Measurements from ENCODE around the gene IFIT2.
"Not testable (repeated sequence)": the region's sequence is repeated elsewhere in the genome, so short reads cannot be mapped to it uniquely, and the experiment has no call there.

Gene IFIT2, protein sequence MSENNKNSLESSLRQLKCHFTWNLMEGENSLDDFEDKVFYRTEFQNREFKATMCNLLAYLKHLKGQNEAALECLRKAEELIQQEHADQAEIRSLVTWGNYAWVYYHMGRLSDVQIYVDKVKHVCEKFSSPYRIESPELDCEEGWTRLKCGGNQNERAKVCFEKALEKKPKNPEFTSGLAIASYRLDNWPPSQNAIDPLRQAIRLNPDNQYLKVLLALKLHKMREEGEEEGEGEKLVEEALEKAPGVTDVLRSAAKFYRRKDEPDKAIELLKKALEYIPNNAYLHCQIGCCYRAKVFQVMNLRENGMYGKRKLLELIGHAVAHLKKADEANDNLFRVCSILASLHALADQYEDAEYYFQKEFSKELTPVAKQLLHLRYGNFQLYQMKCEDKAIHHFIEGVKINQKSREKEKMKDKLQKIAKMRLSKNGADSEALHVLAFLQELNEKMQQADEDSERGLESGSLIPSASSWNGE

DNA sequence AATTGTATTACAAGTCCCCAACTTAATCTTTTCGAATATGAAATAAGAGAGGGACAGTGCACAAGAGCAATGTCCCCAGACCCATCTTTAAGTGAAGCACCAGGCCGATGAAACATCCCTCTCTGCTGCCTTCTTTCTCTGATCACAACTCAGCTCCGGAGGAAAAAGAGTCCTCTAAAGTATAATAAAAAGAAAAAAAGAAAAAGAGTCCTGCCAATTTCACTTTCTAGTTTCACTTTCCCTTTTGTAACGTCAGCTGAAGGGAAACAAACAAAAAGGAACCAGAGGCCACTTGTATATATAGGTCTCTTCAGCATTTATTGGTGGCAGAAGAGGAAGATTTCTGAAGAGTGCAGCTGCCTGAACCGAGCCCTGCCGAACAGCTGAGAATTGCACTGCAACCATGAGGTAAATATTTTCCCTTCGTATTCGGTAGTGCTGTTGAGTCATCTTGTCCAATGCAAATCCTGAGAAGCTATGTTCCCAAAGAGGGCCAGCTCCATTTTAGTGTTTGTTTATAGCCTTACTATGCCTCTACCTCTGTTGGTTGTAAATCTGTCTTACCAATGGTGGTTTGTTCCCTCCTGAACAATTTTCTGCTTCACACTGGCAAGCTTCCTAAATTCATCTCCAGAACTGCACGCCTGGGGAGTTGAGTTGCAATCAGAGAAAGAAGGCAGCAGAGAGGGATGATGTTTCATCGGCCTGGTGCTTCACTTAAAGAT lies at the start of gene IFIT2:
IFIT2 (plus strand) TSS at position 326 of the 725 bp plus-strand sequence; CDS start at position 404, 78 bp downstream.
- DNase-seq (ENCODE audit: low read depth): no peak

DNA sequence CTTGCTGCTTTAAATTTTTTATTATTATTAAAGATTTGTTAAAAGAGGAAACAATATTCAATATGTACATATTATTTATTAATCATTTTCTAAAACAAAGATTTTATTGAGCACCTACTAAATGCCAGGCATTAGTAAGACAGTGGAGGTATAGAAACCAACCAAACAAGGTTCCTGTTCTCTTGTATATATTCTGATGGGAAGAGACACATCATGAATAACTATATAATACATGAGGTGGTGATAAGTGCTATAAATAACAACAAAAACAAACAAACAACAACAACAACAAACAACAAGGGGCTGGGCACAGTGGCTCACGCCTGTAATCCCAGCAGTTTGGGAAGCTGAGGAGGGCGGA lies 49.6 kb upstream of the IFIT2 start:
- DNase-seq (ENCODE audit: low read depth): no peak

DNA sequence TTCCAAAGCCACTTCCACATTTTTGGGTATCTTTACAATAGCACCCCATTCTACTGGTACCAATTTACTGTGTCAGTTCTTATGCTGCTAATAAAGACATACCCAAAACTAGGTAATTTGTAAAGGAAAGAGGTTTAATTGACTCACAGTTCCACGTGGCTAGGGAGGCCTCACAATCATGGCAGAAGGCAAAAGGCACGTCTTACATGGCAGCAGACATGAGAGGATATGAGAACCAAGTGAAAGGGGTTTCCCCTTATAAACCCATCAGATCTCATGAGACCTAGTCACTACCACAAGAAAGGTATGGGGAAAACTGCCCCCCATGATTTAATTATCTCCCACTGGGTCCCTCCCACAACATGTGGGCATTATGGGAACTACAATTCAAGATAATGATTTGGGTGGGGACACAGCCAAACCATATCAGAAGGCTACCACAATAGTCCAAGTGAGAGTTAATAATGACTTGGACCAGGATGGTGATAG lies 46.7 kb upstream of the IFIT2 start:
- not testable (repeated sequence) for DNase-seq (ENCODE audit: low read depth)

DNA sequence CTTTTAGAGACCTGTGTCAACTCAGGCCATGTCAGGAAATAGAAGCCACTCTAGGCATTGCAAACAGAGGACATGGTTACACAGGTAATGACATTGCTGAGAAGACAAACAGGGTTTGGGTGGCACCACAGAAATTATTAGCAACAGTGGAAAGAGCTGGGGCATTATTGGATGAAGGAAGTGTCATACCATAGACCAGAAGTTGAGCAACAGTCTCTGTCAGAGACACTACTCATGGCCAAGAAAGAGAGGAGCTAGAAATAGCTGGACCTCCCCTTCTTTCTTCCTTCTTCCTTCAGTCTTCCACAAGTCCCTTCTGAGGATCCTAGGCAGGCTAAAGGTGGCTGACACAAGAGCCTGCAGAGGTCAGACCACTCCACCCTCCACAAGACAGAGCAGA lies 46.1 kb upstream of the IFIT2 start:
- no peak for DNase-seq (ENCODE audit: low read depth)

DNA sequence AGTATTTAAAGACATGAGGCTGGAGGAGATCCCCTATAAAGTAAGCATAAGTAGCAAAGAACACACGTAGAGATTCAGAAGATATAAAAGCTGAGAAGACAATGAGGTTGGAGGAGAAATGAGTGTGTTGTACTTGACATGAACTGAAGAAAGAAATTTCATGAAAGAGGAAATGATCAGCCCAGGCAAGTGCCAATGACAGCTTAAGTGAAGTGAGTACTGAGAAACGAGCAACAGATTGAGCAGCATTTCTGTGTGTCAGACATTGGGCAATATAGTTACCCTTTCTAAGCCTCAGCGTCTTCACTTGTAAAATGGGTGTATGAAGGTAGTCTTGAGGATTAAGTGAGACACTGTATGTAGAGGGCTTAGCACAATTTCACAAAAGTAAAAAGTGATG lies 45.5 kb upstream of the IFIT2 start:
- no peak for DNase-seq (ENCODE audit: low read depth)

DNA sequence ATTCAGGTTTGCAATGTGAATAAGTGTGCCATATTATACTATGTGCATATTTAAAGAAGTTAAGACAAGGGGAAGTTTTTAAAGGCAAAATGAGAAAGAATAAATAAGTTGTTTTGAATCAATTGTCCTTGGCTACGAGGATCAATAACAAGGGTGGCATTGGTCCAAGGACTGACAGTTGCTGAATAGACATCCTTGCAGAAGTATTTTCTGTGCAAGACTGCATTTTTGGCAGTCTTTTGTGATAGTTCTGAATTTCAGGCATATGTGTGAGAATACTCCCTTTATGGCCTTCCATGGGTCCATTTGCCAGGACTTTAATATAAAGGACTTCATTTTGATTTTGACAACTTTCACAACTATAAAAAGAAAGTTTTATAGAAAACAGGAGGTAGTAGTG lies 44.9 kb upstream of the IFIT2 start:
- DNase-seq (ENCODE audit: low read depth): no peak

DNA sequence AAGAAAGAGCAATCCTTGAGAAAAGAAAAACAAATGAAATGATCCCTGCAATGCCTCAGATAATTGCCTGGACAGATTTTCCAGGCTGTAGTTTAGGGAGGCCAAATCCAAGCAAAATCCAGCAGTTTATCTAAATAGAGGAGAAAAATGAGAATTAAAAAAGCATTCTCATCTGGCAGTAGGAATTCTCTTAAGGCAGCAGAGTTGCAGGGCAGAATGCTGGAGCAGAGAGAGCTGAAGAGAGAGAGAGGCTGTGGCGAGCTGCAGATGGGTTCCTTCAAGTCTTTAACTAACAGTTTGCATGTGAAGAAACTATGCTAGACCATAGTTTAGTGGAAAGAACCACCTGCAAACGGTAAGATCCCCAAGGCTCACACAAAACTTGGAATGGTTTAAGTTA lies 44.3 kb upstream of the IFIT2 start:
- no peak for DNase-seq (ENCODE audit: low read depth)

DNA sequence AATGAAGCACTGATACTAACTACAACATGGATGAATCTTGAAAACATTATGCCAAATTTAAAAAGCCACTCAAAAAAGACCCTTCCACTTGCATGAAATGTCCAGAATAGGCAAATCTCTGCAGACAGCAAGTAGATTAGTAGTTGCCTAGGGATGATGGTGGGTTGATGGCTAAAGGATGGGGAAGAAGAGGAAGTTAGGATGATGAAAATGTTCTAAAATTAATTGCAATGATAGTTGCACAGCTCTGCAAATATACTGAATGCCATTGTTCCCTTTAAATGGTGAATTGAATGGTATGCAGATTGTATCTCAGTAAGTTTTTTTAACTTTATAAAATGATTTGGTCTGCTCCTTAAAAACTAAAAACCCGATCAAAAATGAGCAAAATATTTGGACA lies 43.0 kb upstream of the IFIT2 start:
- DNase-seq (ENCODE audit: low read depth): no peak

DNA sequence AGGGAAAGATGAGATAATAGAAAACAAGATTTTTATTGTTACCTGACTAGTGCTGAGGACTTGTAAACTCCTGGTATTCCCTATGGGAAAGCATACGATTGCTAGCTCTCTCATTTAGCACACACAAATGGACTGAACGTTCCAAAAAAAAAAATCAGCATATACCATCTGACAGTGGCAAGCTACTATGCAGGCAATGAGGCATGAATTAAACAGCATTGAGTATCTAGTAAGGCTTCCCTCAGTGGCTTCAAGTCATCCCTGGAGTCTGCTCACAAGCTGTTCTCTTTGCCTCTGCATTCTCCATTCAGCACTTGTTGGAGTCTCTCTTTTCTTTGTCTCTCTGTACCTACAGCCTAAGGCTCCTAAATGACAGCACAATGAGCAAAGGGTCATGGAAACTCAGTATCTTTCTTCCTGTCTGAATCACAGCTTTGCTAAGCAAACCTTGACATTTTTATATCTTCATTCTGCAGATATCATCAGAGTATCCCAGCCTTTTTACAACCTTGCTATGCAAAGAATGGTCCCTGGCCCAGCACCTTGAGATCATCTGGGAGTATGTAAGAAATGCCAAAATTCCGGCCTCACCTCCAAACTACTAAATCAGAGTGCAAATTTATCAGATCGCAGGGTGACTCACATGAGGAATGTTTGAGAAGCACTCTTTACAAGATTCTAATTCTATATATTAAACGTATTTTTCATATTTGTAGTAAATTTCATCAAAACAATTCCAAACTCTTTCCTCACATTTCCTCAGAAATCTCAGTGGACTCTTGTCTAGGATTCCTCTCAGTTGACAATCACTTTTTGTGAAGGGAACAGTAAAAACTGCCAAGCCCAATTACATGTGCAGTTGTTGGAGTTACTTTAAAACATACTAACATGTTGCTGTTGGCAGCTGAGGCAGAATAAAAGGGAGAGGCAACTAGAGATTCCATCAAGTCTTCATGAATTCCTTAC lies 39.5 kb upstream of the IFIT2 start:
- no peak for DNase-seq (ENCODE audit: low read depth)

DNA sequence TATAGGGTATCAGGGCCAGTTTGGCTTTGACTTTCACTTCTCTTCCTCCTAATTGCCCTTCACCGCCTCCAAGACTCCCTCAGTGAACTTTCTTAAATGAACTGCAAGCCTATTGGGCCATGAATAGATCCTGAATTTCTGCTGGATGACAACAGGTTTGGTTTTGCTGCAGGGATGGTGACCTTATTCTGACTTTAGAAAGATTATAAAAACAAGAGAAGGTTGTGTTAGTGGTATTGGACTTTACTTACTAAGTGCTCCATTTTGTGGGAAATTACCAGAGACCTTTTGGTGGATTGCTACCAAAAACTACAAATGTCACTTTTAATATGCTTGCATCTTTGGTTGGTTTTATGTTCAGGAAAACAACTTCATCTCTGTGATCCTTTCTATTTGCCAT lies 38.8 kb upstream of the IFIT2 start:
- no peak for DNase-seq (ENCODE audit: low read depth)

DNA sequence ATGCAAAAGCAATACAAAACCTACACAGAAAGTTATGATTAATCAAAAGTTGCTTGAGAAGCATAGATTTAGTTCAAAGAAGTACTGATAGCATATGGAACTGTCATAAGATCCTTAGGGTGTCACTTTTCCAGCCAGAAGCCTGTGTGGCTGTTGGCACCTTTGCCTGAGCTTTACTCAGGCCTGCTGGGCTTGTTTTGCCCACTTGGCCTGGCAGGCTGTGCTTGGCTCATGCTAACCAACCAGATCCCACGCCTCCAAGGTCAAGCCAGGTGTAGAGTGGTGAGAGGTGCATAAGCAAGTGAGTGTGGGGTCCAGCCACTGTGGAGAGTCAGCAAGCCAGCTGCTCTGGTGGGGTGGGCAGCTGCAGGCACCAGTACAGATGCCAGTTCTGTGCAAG lies 38.3 kb upstream of the IFIT2 start:
- DNase-seq (ENCODE audit: low read depth): no peak

DNA sequence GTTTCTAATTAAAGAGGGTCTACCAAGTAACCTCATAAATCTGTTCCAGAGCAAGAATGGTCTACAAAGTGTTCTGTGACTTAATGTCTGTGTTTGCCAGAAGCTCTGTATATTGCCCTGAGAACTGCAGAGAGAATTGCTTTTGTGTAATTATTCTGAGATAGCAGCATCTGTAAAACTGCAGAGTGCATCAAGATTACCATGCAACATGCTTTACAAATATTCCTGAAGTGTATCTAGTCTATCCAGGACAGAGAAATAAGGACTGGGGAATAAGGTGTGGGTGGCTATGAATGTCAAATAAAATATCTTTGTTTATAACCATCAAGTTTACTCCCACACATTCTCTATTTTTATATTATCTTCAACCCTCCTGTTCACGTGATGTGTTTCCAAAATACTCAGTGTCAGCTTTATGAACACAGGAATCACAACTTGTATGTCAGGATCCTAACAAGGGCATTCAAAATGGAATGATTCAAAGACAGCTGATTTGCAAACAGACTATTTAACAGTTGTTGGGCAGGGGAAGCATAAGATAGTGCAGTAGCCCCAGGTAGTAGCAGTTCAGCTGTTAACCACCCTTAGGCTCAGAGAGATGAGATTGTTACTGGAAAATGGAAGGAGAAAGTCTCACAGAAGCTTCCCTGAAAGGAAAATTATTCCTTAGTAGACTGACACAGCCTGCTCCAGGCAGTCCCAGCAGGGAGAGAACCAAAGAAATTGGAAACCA lies 35.0 kb upstream of the IFIT2 start:
- no peak for DNase-seq (ENCODE audit: low read depth)

DNA sequence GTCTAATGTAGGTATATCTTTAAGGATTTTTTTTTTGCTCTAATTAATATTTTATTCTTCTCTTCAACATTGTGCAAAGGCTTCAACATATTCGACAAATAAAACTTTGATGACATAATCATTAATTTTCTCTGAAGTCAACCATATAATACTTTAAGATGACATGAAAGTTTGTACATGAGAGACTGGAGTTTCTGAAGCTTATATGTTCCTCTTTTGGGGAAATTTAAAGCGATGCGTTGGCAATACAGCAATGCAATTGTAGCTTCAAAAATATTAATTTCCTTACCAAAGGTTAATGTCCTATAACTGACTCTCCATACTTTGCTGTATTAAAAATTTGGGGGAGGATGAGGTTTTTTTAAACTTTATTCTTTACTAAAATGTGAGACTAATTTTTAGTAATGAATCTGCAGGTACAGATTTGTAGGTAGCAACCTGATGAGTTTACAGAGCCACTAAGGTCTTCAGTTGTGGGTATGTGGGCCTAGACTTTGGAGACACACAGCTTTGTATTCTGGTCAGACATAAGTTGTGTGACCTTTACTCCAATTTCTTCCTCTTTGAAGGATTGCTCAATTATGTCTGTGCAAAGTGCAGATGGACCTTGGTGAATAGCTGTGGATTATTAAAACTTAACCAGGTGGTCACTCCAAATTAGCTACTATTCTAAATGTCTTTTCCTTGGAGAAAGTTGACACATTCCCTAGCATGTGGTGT lies 32.3 kb upstream of the IFIT2 start:
- no peak for DNase-seq (ENCODE audit: low read depth)

DNA sequence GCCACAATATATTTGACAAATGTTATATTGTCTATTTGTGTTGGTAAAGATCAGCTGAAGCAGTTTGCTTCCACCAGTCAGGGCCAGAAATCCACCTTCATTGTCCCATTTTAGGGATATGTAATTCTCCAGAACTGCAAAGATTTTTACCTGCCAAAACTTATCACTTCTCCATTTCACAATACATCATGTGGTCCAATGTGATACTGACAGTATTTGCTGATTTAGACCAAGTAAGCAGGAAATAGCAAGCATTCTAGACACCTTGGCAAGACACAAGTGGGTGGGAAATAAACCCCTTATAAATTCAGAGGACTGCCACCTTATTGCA lies 31.7 kb upstream of the IFIT2 start:
- no peak for DNase-seq (ENCODE audit: low read depth)

DNA sequence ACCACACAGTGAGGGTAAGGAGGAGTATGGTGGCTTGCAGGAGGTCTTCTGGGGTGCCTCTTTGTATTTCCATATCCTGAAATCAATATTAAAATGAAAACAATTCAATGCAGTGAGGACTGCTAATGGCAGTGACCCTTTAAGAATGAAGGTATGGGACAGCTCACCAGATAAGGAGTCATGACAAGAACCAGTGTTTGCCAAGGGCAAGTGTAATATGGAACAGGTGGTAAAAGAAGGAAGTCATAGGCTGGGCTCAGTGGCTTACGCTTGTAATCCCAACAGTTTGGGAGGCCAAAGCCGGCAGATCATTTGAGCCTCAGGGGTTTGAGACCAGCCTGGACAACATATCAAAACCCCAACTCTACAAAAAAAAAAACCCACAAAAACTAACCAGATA lies 30.3 kb upstream of the IFIT2 start:
- no peak for DNase-seq (ENCODE audit: low read depth)

DNA sequence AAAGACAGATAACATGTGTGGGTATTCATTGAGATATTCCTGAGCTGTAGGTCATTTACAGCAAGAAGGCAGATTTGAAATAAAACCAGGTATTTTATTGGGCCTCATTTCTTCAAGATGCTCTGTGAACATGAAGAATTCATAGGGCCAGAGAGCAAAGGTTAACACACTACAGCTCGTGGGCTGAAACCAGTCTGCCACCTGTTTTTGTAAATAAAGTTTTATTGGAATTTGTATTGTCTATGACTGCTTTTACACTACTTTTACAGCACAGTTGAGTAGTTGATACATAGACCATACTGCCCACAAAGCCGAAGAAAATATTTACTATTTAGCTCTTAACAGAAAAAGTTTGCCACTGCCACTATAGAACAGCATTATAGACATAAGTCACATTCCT lies 28.2 kb upstream of the IFIT2 start:
- no peak for DNase-seq (ENCODE audit: low read depth)

DNA sequence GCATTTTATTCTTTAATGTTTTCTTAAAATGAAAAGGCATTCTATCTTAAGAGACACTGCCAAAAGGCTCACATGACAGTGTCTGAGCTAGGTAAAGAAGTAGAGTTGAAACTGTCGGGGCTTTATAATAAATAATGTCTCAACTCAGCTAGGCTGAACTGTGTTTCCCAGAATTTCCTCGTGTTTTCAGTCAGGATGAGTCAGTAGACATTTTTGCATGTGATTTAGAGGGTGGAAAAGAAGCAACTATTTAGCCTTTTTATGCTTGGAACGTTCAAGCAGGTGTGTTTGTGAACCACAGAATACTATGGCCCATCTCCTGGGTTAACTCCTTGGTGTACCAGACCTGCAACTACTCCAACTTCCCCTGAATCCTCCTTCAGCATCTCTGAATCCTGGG lies 26.9 kb upstream of the IFIT2 start:
- DNase-seq (ENCODE audit: low read depth): no peak

DNA sequence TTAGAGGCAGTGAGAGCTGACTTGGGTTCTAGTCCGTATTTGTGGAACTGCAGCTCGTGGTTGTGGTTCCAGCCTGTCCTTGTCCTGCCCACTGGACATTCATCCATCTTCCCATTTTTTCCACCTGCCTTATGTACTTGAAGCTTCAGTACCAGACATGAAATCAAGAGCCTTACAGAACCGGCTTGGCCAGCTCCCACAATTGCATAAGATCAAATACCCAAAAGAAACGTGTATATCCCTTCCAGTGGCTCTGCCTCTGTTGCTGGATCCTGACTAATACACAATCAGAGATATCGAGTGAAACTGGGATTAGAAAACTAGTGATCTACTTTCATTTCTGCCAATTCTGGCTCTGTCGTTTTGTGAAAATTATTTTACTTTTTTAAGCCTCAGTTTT lies 26.5 kb upstream of the IFIT2 start:
- no peak for DNase-seq (ENCODE audit: low read depth)

DNA sequence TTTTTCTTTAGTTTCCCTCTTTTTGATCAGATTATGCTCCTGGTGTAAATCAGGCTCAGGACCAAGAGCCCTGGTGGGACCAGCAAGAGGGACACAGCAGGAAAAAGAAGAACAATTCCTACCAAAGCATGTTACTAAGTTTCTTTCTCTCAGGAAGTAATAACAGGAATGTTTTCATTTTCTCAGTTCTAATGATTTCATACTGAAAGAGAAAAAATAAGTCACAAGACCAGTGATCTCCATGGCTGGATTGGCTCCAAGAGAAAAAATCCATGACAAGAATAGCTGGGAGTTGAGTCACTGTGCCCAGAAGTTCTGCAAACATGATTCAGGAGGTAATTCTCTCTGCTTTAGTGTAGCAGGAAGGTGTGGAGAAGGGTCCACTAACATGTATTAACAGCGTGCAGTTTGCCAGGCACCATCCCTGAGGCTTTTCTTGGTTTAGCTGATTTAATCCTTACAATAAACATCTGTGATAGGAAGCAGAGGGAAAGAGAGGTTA lies 23.8 kb upstream of the IFIT2 start:
- DNase-seq (ENCODE audit: low read depth): no peak

DNA sequence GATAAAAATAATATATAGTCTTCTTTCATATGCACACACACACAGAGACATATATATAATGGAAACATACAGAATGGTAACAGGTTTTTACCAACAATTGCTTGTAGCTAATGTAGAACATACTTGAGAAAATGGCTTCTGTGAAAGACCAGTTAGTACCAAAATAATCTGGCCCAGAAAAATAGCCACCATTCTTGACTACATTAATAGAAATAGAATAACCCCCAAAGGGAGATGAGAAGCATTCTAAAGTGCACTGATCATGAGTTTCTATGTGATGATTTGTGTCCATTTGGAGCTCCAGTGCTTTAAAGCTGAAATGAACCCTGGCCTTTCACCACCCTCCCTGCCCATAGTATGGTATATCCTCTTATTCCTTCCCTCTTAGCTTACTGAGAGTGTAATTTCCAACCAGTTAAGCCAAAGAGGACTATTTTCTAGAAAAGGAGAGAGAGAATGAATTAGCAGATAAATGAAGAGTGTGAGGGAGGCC lies 22.9 kb upstream of the IFIT2 start:
- no peak for DNase-seq (ENCODE audit: low read depth)

DNA sequence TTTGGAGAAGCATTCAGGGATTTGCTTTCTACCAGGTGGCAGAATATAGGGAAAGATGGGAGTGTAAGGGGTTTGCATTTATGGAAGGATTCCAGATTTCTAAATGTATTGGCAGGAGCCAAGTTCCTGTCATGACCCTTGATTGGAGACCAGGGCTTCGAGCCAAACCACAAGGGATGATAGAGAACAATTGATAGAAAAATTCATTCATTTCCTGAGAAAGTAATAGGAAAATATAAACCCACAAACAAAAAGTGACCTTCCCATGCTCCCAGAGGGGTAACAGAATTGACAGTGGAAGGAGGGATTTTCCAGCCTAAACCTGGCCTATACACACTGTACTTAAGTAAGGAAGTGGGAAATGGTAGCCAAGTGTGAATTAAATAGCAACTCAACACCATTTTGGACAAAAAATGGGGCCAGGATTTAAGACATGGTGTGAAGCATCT lies 22.4 kb upstream of the IFIT2 start:
- DNase-seq (ENCODE audit: low read depth): no peak
